Measurements from ENCODE around the gene KIR2DL1.
"Not testable (repeated sequence)": the region's sequence is repeated elsewhere in the genome, so short reads cannot be mapped to it uniquely, and the experiment has no call there.

- TF ChIP-seq CTCF, POLR2A (IDR thresholded peaks at IDR 0.05): not testable (repeated sequence)
Observed at GRCh38 chr19:54782916-54783315, 13.3 kb downstream of the KIR2DL1 start.
